HCT116 (cell line): ENCODE data around the gene AGFG2.

Source experiments
- EZH2 ChIP-seq: fragments of 200-600 bp; sonication (generic); IDR thresholded peaks from 2 replicates; pipeline ENCODE4 v1.6.1; 2017; ENCODE audit warnings: antibody characterized with exemption, mixed run types
- POLR2A ChIP-seq: IDR thresholded peaks from 2 replicates; pipeline ENCODE4 v1.7.0; 2011; ENCODE audit warnings: borderline replicate concordance; ENCODE audit not compliant: insufficient read depth, insufficient read length; ENCODE audit errors: extremely low read depth
- POLR2AphosphoS5 ChIP-seq: IDR thresholded peaks from 2 replicates; pipeline ENCODE4 v1.6.1; 2011; ENCODE audit warnings: mild to moderate bottlenecking, low read depth, low read length, moderate library complexity
- YY1 ChIP-seq: IDR thresholded peaks from 2 replicates; pipeline ENCODE4 v1.6.1; 2011; ENCODE audit warnings: low read length, low read depth, moderate library complexity, mild to moderate bottlenecking; ENCODE audit not compliant: insufficient replicate concordance; ENCODE audit errors: extremely low read depth
- ZNF274 ChIP-seq: fragments of 200-500 bp; sonication (Bioruptor generic); IDR thresholded peaks from 2 replicates; pipeline ENCODE4 v1.6.1; 2014; ENCODE audit warnings: mild to moderate bottlenecking, low read depth, low read length, inconsistent platforms
- TF ChIP-seq, protein P1 (sequence below), 3 experiments: fragments of 200-600 bp in 1 of 3; sonication (generic) in 1 of 3; IDR thresholded peaks in 2 of 3; conservative IDR thresholded peaks in 1 of 3; 2 replicates each; pipeline ENCODE4 v1.5.1; 2012 to 2017; ENCODE audit warnings: low read depth in 2 of 3, low read length in 2 of 3, antibody characterized with exemption in 1 of 3, borderline replicate concordance in 1 of 3, control low read depth in 1 of 3, mild to moderate bottlenecking in 1 of 3, mixed read lengths in 1 of 3, mixed run types in 1 of 3, moderate library complexity in 1 of 3; ENCODE audit not compliant: insufficient read depth in 1 of 3

DNA sequence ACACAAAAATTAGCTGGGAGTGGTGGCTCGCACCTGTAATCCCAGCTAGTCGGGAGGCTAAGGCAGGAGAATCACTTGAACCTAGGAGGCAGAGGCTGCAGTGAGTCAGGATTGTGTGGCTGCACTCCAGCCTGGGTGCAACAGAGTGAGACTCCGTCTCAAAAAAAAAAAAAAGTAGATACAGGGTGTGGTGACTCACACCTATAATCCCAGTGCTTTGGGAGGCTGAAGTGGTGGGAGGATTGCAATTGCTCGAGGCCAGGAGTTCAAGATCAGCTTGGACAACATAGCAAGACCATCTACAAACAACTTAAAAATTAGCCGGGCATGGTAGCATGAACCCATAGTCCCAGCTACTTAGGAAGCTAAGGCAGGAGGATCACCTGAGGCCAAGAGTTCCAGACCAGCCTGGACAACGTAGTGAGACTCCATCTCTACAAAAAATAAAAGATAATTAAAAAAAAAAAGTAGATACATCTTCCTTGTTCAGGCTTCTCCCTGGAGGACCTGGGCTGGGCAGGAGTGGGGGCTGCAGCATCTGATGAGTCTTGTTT is 75.4 kb downstream of the AGFG2 start:
- TF ChIP-seq YY1 (no peak), POLR2AphosphoS5 (no peak), ZNF274 (no peak), EZH2 (no peak), POLR2A (no peak)
- TF ChIP-seq, protein P1, sequence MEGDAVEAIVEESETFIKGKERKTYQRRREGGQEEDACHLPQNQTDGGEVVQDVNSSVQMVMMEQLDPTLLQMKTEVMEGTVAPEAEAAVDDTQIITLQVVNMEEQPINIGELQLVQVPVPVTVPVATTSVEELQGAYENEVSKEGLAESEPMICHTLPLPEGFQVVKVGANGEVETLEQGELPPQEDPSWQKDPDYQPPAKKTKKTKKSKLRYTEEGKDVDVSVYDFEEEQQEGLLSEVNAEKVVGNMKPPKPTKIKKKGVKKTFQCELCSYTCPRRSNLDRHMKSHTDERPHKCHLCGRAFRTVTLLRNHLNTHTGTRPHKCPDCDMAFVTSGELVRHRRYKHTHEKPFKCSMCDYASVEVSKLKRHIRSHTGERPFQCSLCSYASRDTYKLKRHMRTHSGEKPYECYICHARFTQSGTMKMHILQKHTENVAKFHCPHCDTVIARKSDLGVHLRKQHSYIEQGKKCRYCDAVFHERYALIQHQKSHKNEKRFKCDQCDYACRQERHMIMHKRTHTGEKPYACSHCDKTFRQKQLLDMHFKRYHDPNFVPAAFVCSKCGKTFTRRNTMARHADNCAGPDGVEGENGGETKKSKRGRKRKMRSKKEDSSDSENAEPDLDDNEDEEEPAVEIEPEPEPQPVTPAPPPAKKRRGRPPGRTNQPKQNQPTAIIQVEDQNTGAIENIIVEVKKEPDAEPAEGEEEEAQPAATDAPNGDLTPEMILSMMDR (IDR thresholded peaks at IDR 0.05 in 2 of 3, conservative IDR thresholded peaks at IDR 0.05 in 1 of 3; ENCODE audit: borderline replicate concordance in 1 of 3, insufficient read depth in 1 of 3, low read depth in 2 of 3, low read length in 2 of 3): no peak
